Hepatocyte (in vitro differentiated cells): Measurements from ENCODE around the gene NCOR1.

Experiments
- EZH2 ChIP-seq: fragments of 200-600 bp; sonication (generic); IDR thresholded peaks from 2 replicates; pipeline ENCODE4 v1.6.1; 2016; ENCODE audit warnings: antibody characterized with exemption, mild to moderate bottlenecking, borderline replicate concordance
- TF ChIP-seq, protein P1 (sequence below): fragments of 200-600 bp; sonication (generic); IDR thresholded peaks from 2 replicates; pipeline ENCODE4 v1.5.1; 2016; ENCODE audit warnings: antibody characterized with exemption, mild to moderate bottlenecking; ENCODE audit not compliant: poor library complexity

DNA sequence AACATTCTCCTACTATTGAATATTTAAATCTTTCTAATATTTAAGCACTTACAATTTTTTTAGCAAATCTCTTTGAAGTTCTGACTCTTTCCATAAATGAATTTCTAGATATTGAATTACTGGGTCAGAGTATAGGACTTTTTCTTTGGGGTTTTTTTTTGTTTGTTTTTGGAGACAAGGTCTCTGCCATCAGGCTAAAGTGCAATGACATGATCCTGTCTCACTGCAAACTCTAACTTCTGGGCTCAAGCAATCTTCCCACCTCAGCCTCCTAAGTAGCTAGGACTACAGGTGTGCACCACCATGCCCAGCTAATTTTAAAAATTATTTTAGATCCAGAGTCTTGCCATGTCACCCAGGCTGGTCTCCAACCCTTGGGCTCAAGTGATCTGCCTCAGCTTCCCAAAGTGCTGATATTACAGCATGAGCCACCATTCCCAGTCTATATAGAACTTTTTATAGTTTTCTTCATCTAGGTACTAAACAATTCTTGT is 26.6 kb upstream of the NCOR1 start:
- TF ChIP-seq, protein P1, sequence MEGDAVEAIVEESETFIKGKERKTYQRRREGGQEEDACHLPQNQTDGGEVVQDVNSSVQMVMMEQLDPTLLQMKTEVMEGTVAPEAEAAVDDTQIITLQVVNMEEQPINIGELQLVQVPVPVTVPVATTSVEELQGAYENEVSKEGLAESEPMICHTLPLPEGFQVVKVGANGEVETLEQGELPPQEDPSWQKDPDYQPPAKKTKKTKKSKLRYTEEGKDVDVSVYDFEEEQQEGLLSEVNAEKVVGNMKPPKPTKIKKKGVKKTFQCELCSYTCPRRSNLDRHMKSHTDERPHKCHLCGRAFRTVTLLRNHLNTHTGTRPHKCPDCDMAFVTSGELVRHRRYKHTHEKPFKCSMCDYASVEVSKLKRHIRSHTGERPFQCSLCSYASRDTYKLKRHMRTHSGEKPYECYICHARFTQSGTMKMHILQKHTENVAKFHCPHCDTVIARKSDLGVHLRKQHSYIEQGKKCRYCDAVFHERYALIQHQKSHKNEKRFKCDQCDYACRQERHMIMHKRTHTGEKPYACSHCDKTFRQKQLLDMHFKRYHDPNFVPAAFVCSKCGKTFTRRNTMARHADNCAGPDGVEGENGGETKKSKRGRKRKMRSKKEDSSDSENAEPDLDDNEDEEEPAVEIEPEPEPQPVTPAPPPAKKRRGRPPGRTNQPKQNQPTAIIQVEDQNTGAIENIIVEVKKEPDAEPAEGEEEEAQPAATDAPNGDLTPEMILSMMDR: no peak
- no peak for TF ChIP-seq EZH2
